ENCODE results near the gene SAPCD2. TPM values are rescaled to one million over a fixed set of nuclear protein-coding genes. Genes with fewer than 3 reads are reported as not detected.

The SAPCD2 gene
- total and polyA plus RNA-seq, 9 of the 15 experiments (the other 6 are each of a cell fraction or from before 2014, with no cell fraction given) = 3.4 to 91.8 (median 18.8) TPM

- no peak for TF ChIP-seq CLOCK (CRISPR knock-in tag; IDR thresholded peaks at IDR 0.05; ENCODE audit: borderline replicate concordance)
- TF ChIP-seq PATZ1 (CRISPR knock-in tag; IDR thresholded peaks at IDR 0.05; ENCODE audit: borderline replicate concordance) = no peak
- TF ChIP-seq ID3 (CRISPR knock-in tag; IDR thresholded peaks at IDR 0.05) = no peak
- peak; percentile 92; the same call in 1 of the 2 replicates for TF ChIP-seq ID3 (tag; IDR thresholded peaks at IDR 0.05)
- peak; percentile 85; the same call in 1 of the 2 replicates for TF ChIP-seq BACH1 (tag; IDR thresholded peaks at IDR 0.05)
- TF ChIP-seq ETV5 (CRISPR knock-in tag; IDR thresholded peaks at IDR 0.05; ENCODE audit: low read depth) = no peak
- TF ChIP-seq ZNF41 (CRISPR knock-in tag; conservative IDR thresholded peaks at IDR 0.05) = no peak
- TF ChIP-seq YY1 (IDR thresholded peaks at IDR 0.05; ENCODE audit: borderline replicate concordance in 1 of 3, control insufficient read depth in 1 of 3, extremely low read depth in 1 of 3, insufficient read depth in 3 of 3, insufficient read length in 1 of 3, insufficient replicate concordance in 2 of 3, low read depth in 1 of 3, low read length in 2 of 3) = peak in 2 of 3 experiments; percentile 57 to 80
- no peak for TF ChIP-seq ARHGAP35 (IDR thresholded peaks at IDR 0.05; ENCODE audit: partially characterized antibody)
- TF ChIP-seq ZNF79 (CRISPR knock-in tag; IDR thresholded peaks at IDR 0.05; ENCODE audit: low read depth) = no peak
- TF ChIP-seq NR4A1 (CRISPR knock-in tag; IDR thresholded peaks at IDR 0.05) = no peak
- peak; percentile 66; the same call in 1 of the 2 replicates for TF ChIP-seq NR4A1 (tag; IDR thresholded peaks at IDR 0.05)
- TF ChIP-seq CREM (IDR thresholded peaks at IDR 0.05; ENCODE audit: low read depth) = peak; percentile 53; the same call in 1 of the 2 replicates
- no peak for TF ChIP-seq NEUROD1 (IDR thresholded peaks at IDR 0.05; ENCODE audit: borderline replicate concordance, low read depth, low read length, partially characterized antibody)
- no peak for TF ChIP-seq PHF20 (IDR thresholded peaks at IDR 0.05; ENCODE audit: partially characterized antibody)
- peak in 1 of 2 experiments; percentile 93; a peak in 2 of 4 replicates for TF ChIP-seq ZNF639 (CRISPR knock-in tag; conservative IDR thresholded peaks at IDR 0.05 in 1 of 2, IDR thresholded peaks at IDR 0.05 in 1 of 2)
- no peak for TF ChIP-seq ETV1 (tag; conservative IDR thresholded peaks at IDR 0.05; ENCODE audit: low read depth)
- TF ChIP-seq SOX6 (IDR thresholded peaks at IDR 0.05) = no peak; the same call in 1 of the 2 replicates
- TF ChIP-seq TEAD1 (CRISPR knock-in tag; IDR thresholded peaks at IDR 0.05) = no peak
- peak; percentile 97 for TF ChIP-seq ESRRA (IDR thresholded peaks at IDR 0.05; ENCODE audit: borderline replicate concordance, low read depth)
- no peak for TF ChIP-seq ZNF431 (CRISPR knock-in tag; IDR thresholded peaks at IDR 0.05)
- no peak for TF ChIP-seq ZNF717 (CRISPR knock-in tag; IDR thresholded peaks at IDR 0.05)
These were observed 5.0 kb upstream of the SAPCD2 start (continued) for GRCh38 chr9:137075275-137075775.

Data from K562 (cell line).